ENCODE measurements around the gene GLMP.
"Not testable (repeated sequence)": the region's sequence is repeated elsewhere in the genome, so short reads cannot be mapped to it uniquely, and the experiment has no call there.

The GLMP gene

GRCh38 chr1:156295391-156295947 is at the start of gene GLMP:
TSS of gene GLMP (minus strand) at chr1:156295679. CDS start at chr1:156295645, 34 bp downstream.
- peak; percentile 24 to 25 for DNase-seq (ENCODE audit: low read depth in 2 of 2)

GRCh38 chr1:156344409-156344808 is 48.9 kb upstream of the GLMP start:
- DNase-seq (ENCODE audit: low read depth in 2 of 2) = no peak

- no peak for DNase-seq (ENCODE audit: low read depth in 2 of 2)
These were observed 46.9 kb upstream of the GLMP start for GRCh38 chr1:156342166-156342955.

- peak; percentile 97 to 99 for DNase-seq (ENCODE audit: low read depth in 2 of 2)
These were observed 42.9 kb upstream of the GLMP start, which contains the start of the genes CCT3 and TSACC for GRCh38 chr1:156338180-156338976. TSS of gene CCT3 (minus strand) at chr1:156338292. CDS start at chr1:156338184, 108 bp downstream. TSS of gene TSACC (plus strand) at chr1:156338526. CDS start at chr1:156339758, 1,232 bp downstream.

DNA sequence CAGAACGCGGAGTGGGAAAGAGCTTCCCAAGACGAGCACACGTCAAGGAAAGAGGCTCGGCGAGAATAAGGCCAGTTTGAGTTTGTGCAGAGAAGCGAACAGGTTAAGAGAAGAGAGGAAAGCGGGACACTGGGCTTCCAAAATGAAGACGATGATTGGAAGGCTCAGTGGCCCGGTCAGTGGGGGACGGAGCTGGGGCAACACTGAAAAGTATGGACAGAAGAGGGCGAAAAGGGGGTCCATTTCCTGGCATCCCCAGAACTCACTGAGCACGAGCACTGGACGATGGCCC is 42.4 kb upstream of the GLMP start:
- no peak for DNase-seq (ENCODE audit: low read depth in 2 of 2)

DNA sequence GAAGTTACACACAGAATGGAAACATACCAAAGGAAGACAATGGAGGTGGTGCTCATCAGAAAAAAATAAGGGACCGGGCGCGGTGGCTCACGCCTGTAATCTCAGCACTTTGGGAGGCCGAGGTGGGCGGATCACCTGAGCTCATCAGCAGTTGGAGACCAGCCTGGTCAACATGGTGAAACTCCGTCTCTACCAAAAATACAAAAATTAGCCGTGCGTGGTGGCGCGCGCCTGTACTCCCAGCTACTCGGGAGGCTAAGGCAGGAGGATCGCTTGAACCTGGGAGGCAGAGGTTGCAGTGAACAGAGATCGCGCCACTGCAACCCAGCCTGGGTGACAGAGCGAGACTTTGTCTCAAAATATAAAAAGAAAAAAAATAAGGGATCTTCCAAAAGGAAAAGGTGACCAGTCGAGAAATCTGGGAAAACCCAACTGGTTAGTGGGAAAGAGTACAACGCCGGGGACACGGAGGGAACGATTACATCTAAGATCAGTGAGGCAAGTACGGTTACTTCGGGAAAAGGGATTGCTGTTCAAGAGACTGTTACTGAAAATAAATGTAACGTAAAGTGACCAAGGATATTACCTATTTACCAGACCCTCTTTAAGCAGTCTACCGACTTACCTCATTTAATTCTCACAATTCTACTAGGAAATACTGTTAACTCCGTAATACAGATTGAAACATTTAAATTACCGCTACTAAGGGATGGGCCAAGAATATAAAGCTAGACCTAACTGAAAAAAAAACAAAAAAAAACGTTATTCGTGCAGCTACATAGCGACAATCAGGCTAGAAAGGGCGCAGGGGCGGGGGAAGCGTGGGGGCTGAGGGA is 41.8 kb upstream of the GLMP start:
- DNase-seq (ENCODE audit: low read depth in 2 of 2) = no peak

DNA sequence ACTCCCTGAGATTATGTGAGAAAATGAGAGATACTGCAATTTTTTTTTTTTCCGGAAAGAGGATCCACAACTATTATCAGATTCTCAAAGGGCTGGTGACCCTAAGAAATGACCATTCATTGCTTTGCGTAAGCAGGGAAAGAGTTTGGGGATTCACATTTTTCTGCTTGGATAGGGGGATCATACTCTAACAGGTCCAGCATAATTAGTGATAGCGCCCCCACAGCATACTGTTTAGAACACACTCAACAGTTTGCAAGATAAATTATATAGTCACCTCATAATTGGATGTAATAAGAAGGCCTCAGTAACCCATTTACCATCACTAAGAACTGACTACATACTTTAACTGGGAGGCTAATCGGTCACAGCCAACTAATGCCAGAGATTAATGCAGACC is 40.8 kb upstream of the GLMP start:
- DNase-seq (ENCODE audit: low read depth in 2 of 2) = no peak

DNA sequence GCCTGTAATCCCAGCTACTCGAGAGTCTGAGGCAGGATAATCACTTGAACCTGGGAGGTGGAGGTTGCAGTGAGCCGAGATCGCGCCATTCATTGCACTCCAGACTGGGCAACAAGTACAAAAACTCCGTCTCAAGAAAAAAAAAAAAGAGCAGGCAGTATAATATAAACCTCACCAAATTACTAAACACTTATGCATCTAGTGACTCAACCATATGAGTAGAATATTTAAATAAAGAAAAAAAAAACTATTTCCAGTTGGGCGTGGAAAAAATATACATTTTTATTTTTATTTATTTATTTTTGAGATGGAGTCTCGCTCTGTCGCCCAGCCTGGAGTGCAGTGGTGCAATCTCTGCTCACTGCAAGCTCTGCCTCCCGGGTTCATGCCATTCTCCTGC is 27.7 kb upstream of the GLMP start:
- not testable (repeated sequence) for DNase-seq (ENCODE audit: low read depth in 2 of 2)

DNA sequence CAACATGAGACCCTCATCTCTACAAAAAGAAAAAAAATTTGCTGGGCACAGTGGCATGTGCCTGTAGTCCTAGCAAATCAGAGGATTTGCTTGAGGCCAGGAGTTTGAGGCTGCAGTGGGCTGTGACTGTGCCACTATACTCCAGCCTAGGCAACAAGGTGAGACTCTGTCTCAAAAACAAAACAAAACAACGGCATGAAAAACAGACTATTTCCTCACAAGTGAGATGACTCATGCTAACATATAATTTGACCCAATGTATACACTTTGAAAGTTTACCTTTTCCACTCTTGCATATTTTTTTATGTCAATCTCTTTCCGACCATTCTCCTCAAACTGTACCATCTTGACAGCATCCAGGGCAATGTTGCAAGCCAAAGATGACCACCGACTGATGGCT is 25.1 kb upstream of the GLMP start:
- DNase-seq (ENCODE audit: low read depth in 2 of 2) = no peak

GRCh38 chr1:156319664-156320063 is 24.2 kb upstream of the GLMP start:
- DNase-seq (ENCODE audit: low read depth in 2 of 2) = no peak

DNA sequence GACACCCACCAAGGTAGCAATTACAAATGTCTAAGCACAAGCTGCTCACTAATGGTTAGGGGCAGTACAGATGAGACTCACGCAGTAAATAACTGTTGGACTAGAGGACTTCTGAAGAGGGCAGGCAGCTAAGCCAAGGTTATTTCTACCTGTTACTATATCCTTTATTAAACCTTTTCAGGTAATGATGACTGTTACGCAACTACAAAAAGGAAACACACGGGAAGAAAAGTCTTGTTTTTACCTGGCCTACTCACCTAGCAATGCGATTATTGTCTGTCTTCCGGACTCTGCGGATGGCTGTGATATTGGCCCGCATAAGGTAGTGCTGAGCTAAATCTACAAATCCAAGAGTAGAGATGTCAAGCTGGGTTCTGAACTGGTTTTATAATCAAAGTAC is 21.4 kb upstream of the GLMP start:
- DNase-seq (ENCODE audit: low read depth in 2 of 2) = no peak

GRCh38 chr1:156310962-156311361 is 15.5 kb upstream of the GLMP start:
- no peak for DNase-seq (ENCODE audit: low read depth in 2 of 2)

GRCh38 chr1:156308078-156308477 is 12.6 kb upstream of the GLMP start:
- DNase-seq (ENCODE audit: low read depth in 2 of 2) = no peak

DNA sequence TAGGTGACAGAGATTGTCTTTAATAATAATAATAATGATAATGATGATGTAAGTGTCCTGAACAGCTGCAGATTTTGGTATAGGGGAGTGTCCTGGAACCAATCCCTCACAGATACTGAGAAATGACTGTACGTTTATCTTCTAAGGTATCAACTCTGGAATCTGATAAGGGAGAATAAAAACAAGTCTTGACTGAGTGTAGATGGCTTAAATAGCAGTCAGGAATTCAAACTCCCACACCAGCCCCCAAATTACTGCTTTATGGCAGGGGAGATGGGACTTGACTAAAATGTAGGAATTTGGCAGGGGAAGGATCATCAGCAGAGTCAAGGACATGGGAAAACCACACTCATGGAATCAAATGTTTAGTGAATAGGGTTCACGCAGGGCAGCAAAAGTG is 9.7 kb upstream of the GLMP start:
- no peak for DNase-seq (ENCODE audit: low read depth in 2 of 2)

- DNase-seq (ENCODE audit: low read depth in 2 of 2) = no peak
These were observed 7.8 kb upstream of the GLMP start for GRCh38 chr1:156303241-156303640.

DNA sequence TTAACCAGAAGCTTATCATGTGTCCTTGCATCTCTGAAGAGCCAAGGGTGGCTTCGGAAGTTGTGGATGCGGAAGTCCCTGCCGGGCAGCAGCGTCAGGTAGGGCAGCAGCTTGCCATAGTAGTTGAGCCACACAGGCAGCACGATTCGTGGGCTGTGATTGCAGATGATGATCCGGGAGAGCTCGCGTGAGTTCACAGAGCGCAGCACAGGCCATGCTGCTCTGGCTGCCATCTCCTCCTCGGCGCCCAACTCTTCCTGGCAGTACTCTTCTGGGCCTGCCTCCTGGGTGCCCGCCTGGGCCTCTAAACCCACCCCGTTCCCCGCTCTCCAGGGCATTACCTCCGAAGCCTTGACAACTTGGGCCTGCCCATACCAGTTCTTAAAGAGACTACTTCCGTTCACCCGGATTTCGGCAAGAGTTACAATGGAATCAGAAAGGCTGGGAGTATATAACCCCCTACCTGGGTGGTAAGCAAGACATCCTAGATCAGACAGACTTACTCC is 3.4 kb upstream of the GLMP start, which contains the start of gene VHLL:
Gene VHLL, minus strand, starts transcription at position 456 of the 506 bp plus-strand sequence. Its CDS starts 118 bp downstream, at position 338.
- no peak for DNase-seq (ENCODE audit: low read depth in 2 of 2)

GRCh38 chr1:156293895-156294294 is 1.6 kb downstream of the GLMP start:
- no peak for DNase-seq (ENCODE audit: low read depth in 2 of 2)

- no peak for DNase-seq (ENCODE audit: low read depth in 2 of 2)
These were observed 2.4 kb downstream of the GLMP start for GRCh38 chr1:156293098-156293434.

- DNase-seq (ENCODE audit: low read depth in 2 of 2) = no peak
These were observed 4.0 kb downstream of the GLMP start for GRCh38 chr1:156291226-156292061.

DNA sequence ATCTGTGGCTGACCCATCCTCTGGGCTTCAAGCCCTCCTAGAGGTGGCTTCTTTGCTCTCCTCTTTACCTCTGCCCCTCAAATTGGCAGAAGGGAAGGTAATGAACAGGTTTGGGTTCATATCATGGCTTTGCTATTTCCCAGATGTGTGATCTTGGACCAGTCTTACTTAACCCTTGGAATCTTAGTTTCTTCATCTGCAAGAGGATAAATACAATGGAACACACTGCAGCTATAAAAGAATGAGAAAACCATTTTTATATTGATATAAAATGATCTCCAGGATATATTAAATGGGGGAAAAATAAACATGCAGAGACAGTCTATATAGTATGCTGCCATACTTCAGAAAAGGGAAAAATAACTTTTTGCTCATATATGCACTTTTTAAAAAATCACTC is 5.6 kb downstream of the GLMP start:
- no peak for DNase-seq (ENCODE audit: low read depth in 2 of 2)

GRCh38 chr1:156286061-156286460 is 9.4 kb downstream of the GLMP start:
- no peak for DNase-seq (ENCODE audit: low read depth in 2 of 2)
